K562 (cell line): ENCODE measurements around the gene ARPC1A. TPM values are rescaled to one million over a fixed set of nuclear protein-coding genes. Genes with fewer than 3 reads are reported as not detected.
"Not testable (repeated sequence)": the region's sequence is repeated elsewhere in the genome, so short reads cannot be mapped to it uniquely, and the experiment has no call there.

ENCODE experiments used
- ARID3A ChIP-seq: IDR thresholded peaks from 2 replicates; pipeline ENCODE4 v1.6.1; 2012; ENCODE audit warnings: low read depth, low read length, improper control_type of control experiment, borderline replicate concordance
- GABPB1 ChIP-seq: sonication (generic); formaldehyde crosslinking; IDR thresholded peaks from 2 replicates; pipeline ENCODE4 v1.8.0; 2022; ENCODE audit warnings: mild to moderate bottlenecking, missing genetic modification reagents
- ID3 ChIP-seq, 2 experiments: fragments of 250-450 bp in 1 of 2; fragments of 450-650 bp in 1 of 2; sonication (Bioruptor Pico) in 1 of 2; IDR thresholded peaks; 2 replicates each; pipeline versions ENCODE4 v1.6.1 to v1.8.0; 2016 to 2021; ENCODE audit warnings: mild to moderate bottlenecking in 2 of 2, moderate library complexity in 2 of 2, missing compliant biosample characterization in 1 of 2, missing genetic modification characterization in 1 of 2
- LARP7 ChIP-seq: fragments of 450-650 bp; IDR thresholded peaks from 2 replicates; pipeline ENCODE4 v1.6.1; 2016
- MTA1 ChIP-seq: fragments of 450-650 bp; IDR thresholded peaks from 2 replicates; pipeline ENCODE4 v1.6.1; 2017; ENCODE audit warnings: borderline replicate concordance
- NCOA1 ChIP-seq: fragments of 450-650 bp; IDR thresholded peaks from 2 replicates; pipeline ENCODE4 v1.6.1; 2016; ENCODE audit warnings: low read depth
- NRF1 ChIP-seq, 2 experiments: fragments of 450-650 bp; IDR thresholded peaks in 1 of 2; conservative IDR thresholded peaks in 1 of 2; 2 replicates each; pipeline ENCODE4 v1.6.1; 2014; ENCODE audit warnings: mild to moderate bottlenecking in 2 of 2
- RBFOX2 ChIP-seq: fragments of 200-400 bp; formaldehyde crosslinking; IDR thresholded peaks from 2 replicates; pipeline ENCODE4 v1.6.1; 2017; ENCODE audit warnings: low read depth, mild to moderate bottlenecking, low read length, moderate library complexity
- SMARCE1 ChIP-seq: fragments of 450-650 bp; IDR thresholded peaks from 2 replicates; pipeline ENCODE4 v1.7.1; 2016; ENCODE audit warnings: mild to moderate bottlenecking
- SPI1 ChIP-seq: IDR thresholded peaks from 2 replicates; pipeline ENCODE4 v1.6.1; 2011; ENCODE audit warnings: low read depth, low read length, control low read depth, borderline replicate concordance
- THAP7 ChIP-seq: fragments of 250-450 bp; sonication (Bioruptor Pico); IDR thresholded peaks from 2 replicates; pipeline ENCODE4 v1.5.0; 2021
- ZBTB5 ChIP-seq: fragments of 450-650 bp; IDR thresholded peaks from 2 replicates; pipeline ENCODE4 v1.6.1; 2017; ENCODE audit warnings: antibody characterized with exemption
- ZNF318 ChIP-seq, 2 experiments: fragments of 450-650 bp; IDR thresholded peaks; 2 replicates each; pipeline ENCODE4 v1.6.1; 2016; ENCODE audit warnings: mild to moderate bottlenecking in 2 of 2, borderline replicate concordance in 1 of 2, low read depth in 1 of 2, moderate library complexity in 1 of 2
- polyA plus RNA-seq, 8 experiments: library from polyadenylated mRNA; depleted of rRNA in 4 of 8; stranded (reverse) in 5 of 8; unstranded in 3 of 8; fragments of >200 nt; fragmentation: Nextera tagmentation in 2 of 8; fragmentation: Illumina TruSeq in 1 of 8; extraction: Ambion mirVana in 2 of 8; extraction: Trizol in 1 of 8; gene quantifications; 2 replicates each; pipeline versions ENCODE4 v1.2.1 to v1.2.3, GENCODE V29; 2011 to 2014; ENCODE audit warnings: inconsistent platforms in 1 of 8, missing spikeins in 1 of 8
- total RNA-seq, 7 experiments: library from RNA; depleted of rRNA in 6 of 7; stranded (reverse); fragments of >200 nt in 6 of 7; fragmentation: Illumina TruSeq in 2 of 7; extraction: Trizol in 2 of 7; gene quantifications; 2 replicates each; pipeline versions ENCODE4 v1.2.1 to v1.2.3, GENCODE V29; 2011 to 2021; ENCODE audit warnings: low replicate concordance in 1 of 7

The ARPC1A gene
- total and polyA plus RNA-seq, 9 of the 15 experiments (the other 6 are each of a cell fraction or from before 2014, with no cell fraction given) = 39.5 to 151 (median 86.1) TPM

- TF ChIP-seq ZNF318 (IDR thresholded peaks at IDR 0.05; ENCODE audit: borderline replicate concordance in 1 of 2, low read depth in 1 of 2) = peak in 1 of 2 experiments; percentile 78; a peak in 2 of 4 replicates
- TF ChIP-seq ZBTB5 = peak; percentile 62
- TF ChIP-seq LARP7 = peak; percentile 95
- TF ChIP-seq NCOA1 = peak; percentile 59; the same call in 1 of the 2 replicates
- TF ChIP-seq SMARCE1 = peak; percentile 81
- 0 out of 2 replicates have a peak, but pooled peaks have one; percentile 36 for TF ChIP-seq GABPB1
- peak; percentile 69 for TF ChIP-seq MTA1
- TF ChIP-seq SPI1 = peak; percentile 40; the same call in 1 of the 2 replicates
- 0 out of 4 replicates have a peak, but pooled peaks of 1 of the 2 experiments have one; percentile 37 for TF ChIP-seq NRF1 (conservative IDR thresholded peaks at IDR 0.05 in 1 of 2, IDR thresholded peaks at IDR 0.05 in 1 of 2)
- TF ChIP-seq ARID3A = peak; percentile 94
- peak; percentile 46; the same call in 1 of the 2 replicates for TF ChIP-seq RBFOX2
- TF ChIP-seq ID3 (CRISPR knock-in tag; IDR thresholded peaks at IDR 0.05) = not testable (repeated sequence)
- peak; percentile 66; the same call in 1 of the 2 replicates for TF ChIP-seq ID3 (tag; IDR thresholded peaks at IDR 0.05)
- TF ChIP-seq THAP7 (CRISPR knock-in tag) = 0 out of 2 replicates have a peak, but pooled peaks have one; percentile 55
Observed at GRCh38 chr7:99330314-99330961, 4.7 kb downstream of the ARPC1A start (continued).
